Measurements from ENCODE around the gene CCDC43. TPM values are rescaled to one million over a fixed set of nuclear protein-coding genes. Genes with fewer than 3 reads are reported as not detected.

CCDC43 gene
- total and polyA plus RNA-seq, 2 of the 13 experiments (the other 11 are each of a cell fraction or from before 2014, with no cell fraction given) = 17.5 to 94.8 TPM

GRCh38 chr17:44708401-44709263, 19.1 kb upstream of the CCDC43 start, which contains the start of gene DBF4B (continued):
- TF ChIP-seq ZXDC (CRISPR knock-in tag; IDR thresholded peaks at IDR 0.05) = peak; percentile 0; the same call in 1 of the 2 replicates
- peak; percentile 66; the same call in 1 of the 2 replicates for TF ChIP-seq NFKBIZ (CRISPR knock-in tag; IDR thresholded peaks at IDR 0.05)
- TF ChIP-seq HMG20B (CRISPR knock-in tag; conservative IDR thresholded peaks at IDR 0.05) = no peak
- TF ChIP-seq ZNF331 (CRISPR knock-in tag; IDR thresholded peaks at IDR 0.05) = peak; percentile 70
- TF ChIP-seq RNF2 (conservative IDR thresholded peaks at IDR 0.05; ENCODE audit: low read depth) = no peak; the same call in 1 of the 2 replicates
- no peak for TF ChIP-seq ZKSCAN1 (IDR thresholded peaks at IDR 0.05; ENCODE audit: low read length)
- TF ChIP-seq TARDBP (CRISPR knock-in tag; IDR thresholded peaks at IDR 0.05) = peak; percentile 81
- TF ChIP-seq HIVEP1 (CRISPR knock-in tag; IDR thresholded peaks at IDR 0.05) = peak; percentile 70; the same call in 1 of the 2 replicates
- TF ChIP-seq NCOA5 (CRISPR knock-in tag; IDR thresholded peaks at IDR 0.05) = no peak
- TF ChIP-seq FOXP1 (IDR thresholded peaks at IDR 0.05) = no peak
- no peak for TF ChIP-seq FOXP1 (CRISPR knock-in tag; IDR thresholded peaks at IDR 0.05)
- peak; percentile 42; the same call in 1 of the 2 replicates for TF ChIP-seq MED1 (CRISPR knock-in tag; IDR thresholded peaks at IDR 0.05)
- TF ChIP-seq RELA (CRISPR knock-in tag; IDR thresholded peaks at IDR 0.05) = no peak
- TF ChIP-seq, protein P1, sequence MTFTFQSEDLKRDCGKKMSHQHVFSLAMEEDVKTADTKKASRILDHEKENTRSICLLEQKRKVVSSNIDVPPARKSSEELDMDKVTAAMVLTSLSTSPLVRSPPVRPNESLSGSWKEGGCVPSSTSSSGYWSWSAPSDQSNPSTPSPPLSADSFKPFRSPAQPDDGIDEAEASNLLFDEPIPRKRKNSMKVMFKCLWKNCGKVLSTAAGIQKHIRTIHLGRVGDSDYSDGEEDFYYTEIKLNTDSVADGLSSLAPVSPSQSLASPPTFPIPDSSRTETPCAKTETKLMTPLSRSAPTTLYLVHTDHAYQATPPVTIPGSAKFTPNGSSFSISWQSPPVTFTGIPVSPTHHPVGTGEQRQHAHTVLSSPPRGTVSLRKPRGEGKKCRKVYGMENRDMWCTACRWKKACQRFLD (CRISPR knock-in tag; IDR thresholded peaks at IDR 0.05; ENCODE audit: borderline replicate concordance) = peak; percentile 96
- TF ChIP-seq MAFK (conservative IDR thresholded peaks at IDR 0.05 in 1 of 2, IDR thresholded peaks at IDR 0.05 in 1 of 2; ENCODE audit: low read length in 2 of 2) = no peak
- TF ChIP-seq ZEB1 (IDR thresholded peaks at IDR 0.05; ENCODE audit: insufficient replicate concordance, low read depth) = peak; percentile 16
- no peak for TF ChIP-seq NFE2 (CRISPR knock-in tag; IDR thresholded peaks at IDR 0.05)
- no peak for TF ChIP-seq FUBP1 (CRISPR knock-in tag; IDR thresholded peaks at IDR 0.05; ENCODE audit: borderline replicate concordance)
- TF ChIP-seq, protein P2, sequence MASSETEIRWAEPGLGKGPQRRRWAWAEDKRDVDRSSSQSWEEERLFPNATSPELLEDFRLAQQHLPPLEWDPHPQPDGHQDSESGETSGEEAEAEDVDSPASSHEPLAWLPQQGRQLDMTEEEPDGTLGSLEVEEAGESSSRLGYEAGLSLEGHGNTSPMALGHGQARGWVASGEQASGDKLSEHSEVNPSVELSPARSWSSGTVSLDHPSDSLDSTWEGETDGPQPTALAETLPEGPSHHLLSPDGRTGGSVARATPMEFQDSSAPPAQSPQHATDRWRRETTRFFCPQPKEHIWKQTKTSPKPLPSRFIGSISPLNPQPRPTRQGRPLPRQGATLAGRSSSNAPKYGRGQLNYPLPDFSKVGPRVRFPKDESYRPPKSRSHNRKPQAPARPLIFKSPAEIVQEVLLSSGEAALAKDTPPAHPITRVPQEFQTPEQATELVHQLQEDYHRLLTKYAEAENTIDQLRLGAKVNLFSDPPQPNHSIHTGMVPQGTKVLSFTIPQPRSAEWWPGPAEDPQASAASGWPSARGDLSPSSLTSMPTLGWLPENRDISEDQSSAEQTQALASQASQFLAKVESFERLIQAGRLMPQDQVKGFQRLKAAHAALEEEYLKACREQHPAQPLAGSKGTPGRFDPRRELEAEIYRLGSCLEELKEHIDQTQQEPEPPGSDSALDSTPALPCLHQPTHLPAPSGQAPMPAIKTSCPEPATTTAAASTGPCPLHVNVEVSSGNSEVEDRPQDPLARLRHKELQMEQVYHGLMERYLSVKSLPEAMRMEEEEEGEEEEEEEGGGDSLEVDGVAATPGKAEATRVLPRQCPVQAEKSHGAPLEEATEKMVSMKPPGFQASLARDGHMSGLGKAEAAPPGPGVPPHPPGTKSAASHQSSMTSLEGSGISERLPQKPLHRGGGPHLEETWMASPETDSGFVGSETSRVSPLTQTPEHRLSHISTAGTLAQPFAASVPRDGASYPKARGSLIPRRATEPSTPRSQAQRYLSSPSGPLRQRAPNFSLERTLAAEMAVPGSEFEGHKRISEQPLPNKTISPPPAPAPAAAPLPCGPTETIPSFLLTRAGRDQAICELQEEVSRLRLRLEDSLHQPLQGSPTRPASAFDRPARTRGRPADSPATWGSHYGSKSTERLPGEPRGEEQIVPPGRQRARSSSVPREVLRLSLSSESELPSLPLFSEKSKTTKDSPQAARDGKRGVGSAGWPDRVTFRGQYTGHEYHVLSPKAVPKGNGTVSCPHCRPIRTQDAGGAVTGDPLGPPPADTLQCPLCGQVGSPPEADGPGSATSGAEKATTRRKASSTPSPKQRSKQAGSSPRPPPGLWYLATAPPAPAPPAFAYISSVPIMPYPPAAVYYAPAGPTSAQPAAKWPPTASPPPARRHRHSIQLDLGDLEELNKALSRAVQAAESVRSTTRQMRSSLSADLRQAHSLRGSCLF (CRISPR knock-in tag; IDR thresholded peaks at IDR 0.05; ENCODE audit: borderline replicate concordance) = no peak
- TF ChIP-seq FOSL1 (CRISPR knock-in tag; IDR thresholded peaks at IDR 0.05; ENCODE audit: borderline replicate concordance) = no peak
